Fibroblast of skin of right biceps (primary cell): ENCODE data around the gene MYL5.
"Not testable (repeated sequence)": the region's sequence is repeated elsewhere in the genome, so short reads cannot be mapped to it uniquely, and the experiment has no call there.

ENCODE experiments used
- DNase-seq: peaks from one replicate; pipeline ENCODE4 v3.0.0-alpha.2; 2013

The MYL5 gene

DNA sequence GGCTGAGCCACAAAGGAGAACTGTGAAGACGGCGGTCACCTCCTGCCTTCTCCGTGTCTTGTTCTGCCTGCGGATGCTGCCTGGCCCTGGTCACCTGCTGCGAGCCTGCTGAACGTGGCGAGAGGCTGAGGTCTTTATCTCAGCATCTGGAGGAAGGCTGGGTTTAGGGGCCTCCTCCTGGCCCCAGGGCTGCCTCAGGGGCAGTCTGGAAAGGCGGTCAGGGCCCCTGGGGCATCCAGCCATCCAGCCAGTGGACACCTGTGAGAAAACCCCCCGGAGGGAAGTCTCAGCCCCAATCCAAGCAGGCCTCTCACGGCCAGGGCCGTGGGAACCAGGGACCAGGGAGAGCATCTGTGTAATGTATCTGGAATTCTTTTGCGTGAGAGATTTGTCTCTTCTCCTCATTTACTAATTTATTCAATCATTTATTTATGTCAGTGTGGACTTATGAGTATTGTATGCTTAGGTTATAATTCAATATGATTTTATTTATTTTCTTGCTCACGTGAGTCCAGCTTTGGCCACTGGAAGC is 37.6 kb upstream of the MYL5 start:
- no peak for DNase-seq

DNA sequence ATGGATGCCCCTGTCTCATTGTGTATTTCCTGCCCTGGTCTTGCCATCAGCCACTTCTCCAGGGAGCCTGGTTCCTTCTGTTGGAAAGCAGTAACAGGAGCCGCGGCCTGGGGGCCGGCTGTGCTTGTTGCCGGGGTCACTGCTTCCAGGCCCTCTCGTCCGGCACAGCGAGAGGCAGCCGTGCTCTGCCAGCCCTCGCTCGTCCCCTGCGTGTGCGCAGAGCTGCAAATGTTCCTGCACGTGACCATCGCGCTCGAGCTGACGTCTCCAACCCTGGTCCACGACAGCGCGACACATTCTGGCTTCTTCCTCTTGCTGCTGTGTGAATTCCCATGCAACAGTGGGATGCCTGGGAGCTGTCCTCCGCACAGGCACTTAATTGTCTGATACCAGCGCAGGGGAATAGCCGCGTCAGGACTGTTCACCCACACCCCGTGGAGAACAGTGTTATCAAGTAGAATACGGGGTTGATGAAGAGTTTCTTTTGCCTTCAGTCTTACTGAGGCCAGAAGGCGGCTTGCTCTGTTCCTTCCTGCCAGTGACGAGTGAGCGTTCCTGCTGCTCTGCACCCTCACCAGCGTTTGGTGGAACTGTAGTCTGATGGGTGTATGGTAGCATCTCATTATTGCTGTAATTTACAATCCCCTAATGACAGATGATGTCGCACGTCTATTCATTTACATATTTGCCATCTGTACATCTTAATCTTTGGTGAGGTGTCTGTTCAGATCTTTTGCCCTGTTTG is 36.6 kb upstream of the MYL5 start:
- DNase-seq, result no peak

- not testable (repeated sequence) for DNase-seq
Measured at GRCh38 chr4:642366-642765, 32.0 kb upstream of the MYL5 start.

DNA sequence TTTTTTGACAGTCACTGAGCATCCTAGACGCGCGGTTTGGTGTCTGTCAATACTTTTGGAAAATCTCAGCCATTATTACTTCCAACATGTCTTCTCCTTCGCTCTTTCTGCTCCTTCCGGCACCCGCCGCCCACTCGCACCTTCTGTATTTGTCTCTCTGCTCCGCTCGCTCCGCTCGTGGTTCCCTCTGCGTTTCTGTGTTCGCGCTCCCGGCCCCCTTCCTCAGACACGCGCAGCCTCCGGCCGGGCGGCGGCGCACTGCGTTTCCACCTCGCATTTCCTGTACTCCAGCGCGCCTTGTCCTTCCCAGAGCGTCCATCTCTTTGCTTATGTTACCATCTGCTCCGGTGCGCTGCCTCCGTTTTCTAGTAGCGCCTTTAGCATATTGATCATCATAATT is 27.9 kb upstream of the MYL5 start:
- DNase-seq, result no peak

GRCh38 chr4:647481-647880 is 26.9 kb upstream of the MYL5 start:
- no peak for DNase-seq

DNA sequence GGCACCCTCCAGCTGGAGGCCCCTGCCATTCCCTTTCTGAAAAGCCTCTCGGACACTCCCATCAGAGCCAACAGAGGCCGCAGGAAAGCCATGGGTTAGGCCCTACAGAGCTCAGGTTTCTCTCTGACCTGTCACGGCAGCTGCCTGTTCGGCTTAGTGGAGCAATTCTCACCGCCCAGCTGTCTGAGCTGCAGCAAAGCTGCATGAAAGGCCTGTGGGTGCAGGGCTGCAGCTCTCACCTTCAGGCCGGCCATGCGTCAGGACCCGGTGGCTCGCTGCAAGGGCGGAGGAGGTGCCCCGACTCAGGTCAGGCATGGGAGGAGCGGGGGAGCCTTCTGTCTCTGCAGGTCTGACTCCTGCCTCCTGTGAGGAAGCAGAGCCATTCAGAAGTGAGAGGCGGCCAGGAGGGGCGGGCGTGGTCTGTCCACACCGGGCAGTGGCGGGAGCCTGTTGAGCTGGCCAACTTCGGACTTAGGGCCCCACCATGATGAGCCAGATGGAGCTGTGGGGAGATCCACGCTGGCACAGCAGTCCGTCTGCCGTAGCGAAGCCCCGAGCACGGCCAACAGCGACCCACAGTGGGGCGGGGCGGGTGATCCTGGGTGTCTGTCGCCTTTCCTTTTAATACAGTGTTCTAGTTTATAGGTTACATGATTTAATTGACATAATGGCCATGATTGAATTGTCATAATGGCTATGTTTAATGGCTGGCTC is 25.6 kb upstream of the MYL5 start:
- DNase-seq, result no peak

- DNase-seq, result no peak
Measured at GRCh38 chr4:649293-649625, 25.1 kb upstream of the MYL5 start.

- no peak for DNase-seq
Measured at GRCh38 chr4:649751-650310, 24.5 kb upstream of the MYL5 start.

DNA sequence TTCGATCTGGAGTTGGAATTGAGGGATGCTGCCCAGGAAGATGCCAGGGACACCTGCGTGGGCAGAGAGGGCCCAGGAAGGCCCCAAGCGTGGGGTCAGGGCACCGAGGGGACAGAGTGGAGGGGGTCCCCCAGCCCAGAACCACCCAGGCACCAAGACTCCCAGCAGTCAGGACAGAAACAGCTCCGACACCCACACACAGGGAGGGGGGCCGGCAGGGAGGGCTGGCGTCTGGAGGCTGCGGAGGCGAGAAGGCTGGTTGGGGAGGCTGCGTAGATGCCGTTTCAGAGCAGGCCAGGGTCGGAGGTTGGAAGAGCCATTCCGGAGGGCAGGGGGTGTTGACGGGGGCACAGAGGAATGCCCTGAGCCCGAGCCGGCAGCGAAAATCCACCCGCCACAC is 23.9 kb upstream of the MYL5 start:
- DNase-seq, result no peak

DNA sequence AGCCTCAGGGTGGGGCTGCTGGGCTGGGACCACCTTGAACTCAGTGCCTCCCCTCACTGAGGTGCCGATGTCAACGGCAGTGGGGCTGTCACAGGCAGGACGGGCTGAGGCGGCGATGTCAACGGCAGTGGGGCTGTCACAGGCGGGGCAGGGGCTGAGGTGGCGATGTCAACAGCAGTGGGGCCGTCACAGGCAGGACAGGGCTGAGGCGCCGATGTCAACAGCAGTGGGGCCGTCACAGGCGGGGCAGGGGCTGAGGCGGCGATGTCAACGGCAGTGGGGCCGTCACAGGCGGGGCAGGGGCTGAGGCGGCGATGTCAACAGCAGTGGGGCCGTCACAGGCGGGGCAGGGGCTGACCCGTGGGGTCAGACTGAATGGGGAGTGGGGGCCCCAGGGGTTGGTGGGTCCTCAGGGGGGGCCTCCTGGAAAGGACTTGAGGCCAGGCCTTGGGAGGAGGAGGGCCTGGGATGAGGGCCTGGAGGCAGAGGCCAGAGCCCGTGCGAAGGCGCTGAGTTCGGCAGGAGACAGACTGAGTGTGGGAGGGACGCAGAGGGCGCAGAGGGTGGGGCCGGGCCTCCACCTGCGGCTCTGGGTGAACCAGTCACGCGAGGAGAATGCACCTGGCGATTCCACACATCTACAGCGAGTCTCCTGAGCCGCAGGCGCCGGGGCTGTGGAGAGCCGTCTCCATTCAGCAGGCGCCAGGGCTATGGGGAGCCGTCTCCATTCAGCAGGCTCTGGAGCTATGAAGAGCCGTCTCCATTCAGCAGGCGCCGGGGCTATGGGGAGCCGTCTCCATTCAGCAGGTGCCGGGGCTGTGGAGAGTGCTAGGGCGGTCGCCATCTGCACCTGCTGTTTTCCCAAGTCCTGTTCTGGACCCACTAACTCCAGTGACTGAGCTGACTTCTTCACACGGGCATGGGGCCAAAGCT is 23.1 kb upstream of the MYL5 start:
- DNase-seq, result no peak

DNA sequence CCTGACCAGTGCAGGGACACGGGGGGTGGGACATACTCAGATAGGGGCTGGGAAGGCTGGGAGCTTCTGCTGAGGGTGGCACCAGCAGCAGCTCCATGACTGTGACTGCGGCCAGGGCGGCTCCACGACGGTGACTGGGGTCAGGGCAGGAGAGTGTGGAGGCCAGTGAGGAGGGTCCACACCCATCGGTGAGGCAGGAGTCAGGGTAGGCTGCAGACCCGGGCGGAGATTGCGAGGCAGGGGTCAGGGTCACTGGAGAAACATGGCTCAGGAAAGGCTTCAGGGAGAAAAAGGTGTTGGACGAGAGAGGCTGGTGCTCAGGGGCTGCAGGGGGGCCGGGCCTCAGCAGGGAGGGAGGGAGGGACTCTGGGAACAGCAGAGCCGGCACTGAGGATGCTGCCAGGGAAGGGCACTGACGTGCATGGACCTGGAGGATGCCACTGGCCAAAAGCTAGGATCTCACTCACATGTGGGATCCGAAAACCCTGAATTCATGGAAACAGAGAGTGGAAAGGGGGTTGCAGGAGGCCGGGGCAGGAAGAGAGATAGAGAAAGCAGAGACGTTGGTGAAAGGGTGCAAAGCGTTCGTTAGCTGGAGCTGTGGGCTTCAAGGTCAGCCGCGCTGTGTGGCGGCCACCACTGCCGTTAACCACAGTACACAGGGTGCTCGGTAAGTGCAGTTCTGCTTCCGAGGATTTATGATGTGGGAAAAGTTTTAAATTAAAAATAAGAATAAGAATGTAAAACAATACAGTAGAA is 22.3 kb upstream of the MYL5 start:
- no peak for DNase-seq

- DNase-seq, result no peak
Measured at GRCh38 chr4:653080-653821, 21.1 kb upstream of the MYL5 start.

DNA sequence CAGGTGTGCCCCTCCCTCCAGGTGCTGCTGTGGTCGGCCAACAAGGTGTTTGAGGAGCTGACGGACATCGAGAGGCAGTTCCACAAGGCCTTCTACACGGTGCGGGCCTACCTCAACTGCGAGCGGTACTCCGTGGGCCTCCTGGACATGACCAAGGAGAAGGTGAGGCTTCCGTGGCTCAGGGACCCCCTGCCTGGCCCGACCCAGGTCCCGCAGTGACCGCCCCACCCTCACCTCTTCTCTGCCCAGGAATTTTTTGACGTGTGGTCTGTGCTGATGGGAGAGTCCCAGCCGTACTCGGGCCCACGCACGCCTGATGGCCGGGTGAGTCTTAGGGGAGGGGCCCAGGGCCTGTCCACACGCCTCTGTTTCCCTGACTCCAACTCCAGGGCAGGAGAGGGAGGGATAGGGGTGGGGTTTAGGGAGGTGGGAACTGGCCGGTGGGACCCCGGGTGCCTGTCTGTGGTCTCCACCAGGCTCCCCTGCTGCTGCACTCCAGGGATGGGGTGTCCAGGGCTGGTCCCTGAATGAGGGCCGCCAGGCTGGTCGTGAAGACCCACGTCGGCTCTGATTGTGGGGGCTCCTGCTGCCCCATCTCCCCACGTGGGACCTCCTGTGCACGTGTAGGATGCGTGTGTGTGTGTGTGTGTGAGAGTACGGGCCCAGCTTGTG is 20.4 kb upstream of the MYL5 start:
- DNase-seq, result no peak

GRCh38 chr4:654503-654845 is 19.9 kb upstream of the MYL5 start:
- DNase-seq, result no peak

DNA sequence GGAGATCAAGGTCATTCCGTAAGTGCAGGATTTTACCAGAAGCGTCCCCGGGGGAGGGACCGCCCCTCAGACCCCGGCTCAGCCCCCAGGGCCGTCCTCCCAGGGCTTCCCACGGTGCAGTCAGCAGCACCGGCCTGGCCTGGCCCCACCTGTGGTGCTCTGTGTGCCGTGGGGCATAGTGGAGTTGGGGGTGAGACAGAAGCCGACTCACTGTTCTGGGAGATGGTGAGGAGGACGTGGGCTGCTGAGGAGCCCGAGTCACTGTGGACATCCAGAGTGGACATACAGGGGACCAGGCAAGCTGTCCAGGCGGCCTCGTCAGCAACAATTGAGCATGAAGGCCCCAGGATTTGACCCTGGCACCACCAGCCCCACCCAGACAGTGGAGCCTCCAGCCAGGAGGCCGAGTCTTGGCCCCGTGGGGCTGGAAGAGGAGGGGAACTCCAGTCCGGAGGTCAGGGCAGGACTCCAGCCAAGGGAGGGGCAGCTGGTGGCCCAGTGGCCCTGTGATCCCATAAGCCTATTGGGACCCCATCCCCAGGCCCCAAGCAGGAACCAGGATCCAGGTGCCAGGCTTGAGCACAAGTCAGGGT is 19.4 kb upstream of the MYL5 start:
- no peak for DNase-seq

DNA sequence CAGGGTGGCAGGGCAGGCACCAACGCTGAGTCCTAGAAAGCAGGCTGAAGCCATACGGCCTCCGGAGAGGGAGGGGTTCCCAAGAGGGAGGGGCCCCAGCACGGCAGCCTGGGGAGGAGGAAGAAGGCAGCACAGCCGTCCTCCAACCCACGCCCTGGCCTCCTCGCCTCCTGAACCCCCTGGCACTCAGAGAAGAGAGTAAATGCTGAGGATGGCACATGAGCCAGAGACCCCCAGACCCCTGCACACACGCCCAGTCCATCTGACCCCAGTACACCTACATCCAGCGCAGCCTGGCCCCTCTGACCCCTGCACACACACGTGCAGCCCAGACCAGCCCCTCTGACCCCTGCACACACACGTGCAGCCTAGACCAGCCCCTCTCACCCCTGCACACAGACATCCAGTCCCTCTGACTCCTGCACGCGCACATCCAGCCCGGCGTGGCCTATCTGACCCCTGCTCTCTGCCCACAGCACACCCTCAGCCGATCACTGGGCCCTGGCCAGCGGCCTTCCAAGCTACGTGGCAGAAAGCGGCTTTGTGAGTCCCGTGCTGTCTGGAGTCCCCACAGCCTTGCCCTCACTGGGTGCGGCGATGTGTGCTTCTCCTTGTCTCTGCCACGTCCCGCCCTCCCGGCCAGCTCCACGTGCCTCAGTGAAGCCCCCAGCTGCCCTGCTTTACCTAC is 18.7 kb upstream of the MYL5 start:
- no peak for DNase-seq

GRCh38 chr4:656436-657337 is 17.7 kb upstream of the MYL5 start:
- DNase-seq, result no peak

DNA sequence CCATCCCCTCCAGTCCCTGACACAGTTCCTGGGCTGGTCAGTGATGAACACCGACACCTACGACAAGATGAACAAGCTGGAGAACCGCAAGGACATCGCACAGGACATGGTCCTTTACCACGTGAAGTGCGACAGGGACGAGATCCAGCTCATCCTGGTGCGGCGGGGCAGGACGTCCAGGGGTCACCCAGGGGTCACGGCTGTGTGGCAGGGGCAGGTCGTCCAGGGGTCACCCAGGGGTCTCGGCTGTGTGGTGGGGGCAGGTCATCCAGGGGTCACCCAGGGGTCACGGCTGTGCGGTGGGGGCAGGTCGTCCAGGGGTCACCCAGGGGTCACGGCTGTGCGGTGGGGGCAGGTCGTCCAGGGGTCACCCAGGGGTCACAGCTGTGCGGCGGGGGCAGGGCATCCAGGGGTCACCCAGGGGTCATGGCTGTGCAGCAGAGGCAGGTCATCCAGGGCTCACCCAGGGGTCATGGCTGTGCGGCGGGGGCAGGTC is 17.0 kb upstream of the MYL5 start:
- no peak for DNase-seq
